B cell (primary cell): Measurements from ENCODE around the gene C9orf72. TPM values are rescaled to one million over a fixed set of nuclear protein-coding genes. Genes with fewer than 3 reads are reported as not detected.
"Not testable (repeated sequence)": the region's sequence is repeated elsewhere in the genome, so short reads cannot be mapped to it uniquely, and the experiment has no call there.

ENCODE experiments used
- ATAC-seq: fragments of 200-7000 bp; cut with Tn5 transposase; one replicate; pipeline ENCODE4 v1.10.0; 2021; ENCODE audit warnings: low read depth, mild to moderate bottlenecking, moderate number of reproducible peaks, moderate library complexity
- CTCF ChIA-PET: fragments of 350-600 bp; sonication (Branson Sonifier 250); formaldehyde crosslinking; loops from one replicate; lab custom pipeline; 2021; ENCODE audit warnings: antibody characterized with exemption, inconsistent platforms; lab: Charles Lee
- POLR2A ChIA-PET: fragments of 350-600 bp; sonication (Branson Sonifier 250); formaldehyde crosslinking; loops from one replicate; lab custom pipeline; 2021; ENCODE audit warnings: antibody characterized with exemption; lab: Charles Lee
- DNase-seq: peaks from one replicate; pipeline ENCODE4 v3.0.0; 2013
- H2AFZ ChIP-seq: 2 replicates; pipeline ENCODE4 v1.6.1; 2012; ENCODE audit warnings: mild to moderate bottlenecking, low read depth, low read length; ENCODE audit not compliant: insufficient read depth, poor library complexity, severe bottlenecking
- H3K27ac ChIP-seq, 2 donors: 1 replicate in 1 of 2; 2 replicates in 1 of 2; pipeline ENCODE4 v1.5.1; 2012 to 2013; ENCODE audit warnings: low read length in 2 of 2, mild to moderate bottlenecking in 2 of 2, moderate library complexity in 1 of 2
- H3K27me3 ChIP-seq, 4 experiments: fragments of 200-600 bp in 1 of 4; sonication (generic) in 1 of 4; replicated peaks in 1 of 4; 1 replicate in 2 of 4; 2 replicates in 2 of 4; pipeline versions ENCODE4 v1.6.1 to v1.7.0; 2013 to 2016; ENCODE audit warnings: low read length in 3 of 4, mild to moderate bottlenecking in 2 of 4, mixed read lengths in 1 of 4, moderate library complexity in 1 of 4; ENCODE audit not compliant: insufficient read depth in 4 of 4, control insufficient read depth in 3 of 4; ENCODE audit errors: control extremely low read depth in 1 of 4
- H3K36me3 ChIP-seq, 2 experiments: replicated peaks in 1 of 2; 1 replicate in 1 of 2; 2 replicates in 1 of 2; pipeline versions ENCODE4 v1.6.1 to v1.7.1; 2013; ENCODE audit warnings: low read length in 1 of 2; ENCODE audit not compliant: insufficient read depth in 2 of 2, control insufficient read depth in 1 of 2; ENCODE audit errors: control extremely low read depth in 1 of 2, extremely low read depth in 1 of 2
- H3K4me1 ChIP-seq, 2 donors: fragments of 200-600 bp in 1 of 2; sonication (generic) in 1 of 2; 1 replicate in 1 of 2; 2 replicates in 1 of 2; pipeline versions ENCODE4 v1.5.1 to v1.6.1; 2013 to 2017; ENCODE audit warnings: low read length in 2 of 2; ENCODE audit not compliant: control insufficient read depth in 2 of 2, insufficient read depth in 2 of 2
- H3K4me2 ChIP-seq: replicated peaks from 2 replicates; pipeline ENCODE3; 2012; ENCODE audit warnings: mild to moderate bottlenecking, low read depth, low read length; ENCODE audit not compliant: poor library complexity, severe bottlenecking
- H3K4me3 ChIP-seq, 5 experiments: fragments of 200-600 bp in 1 of 5; sonication (generic) in 1 of 5; 1 replicate in 3 of 5; 2 replicates in 2 of 5; pipeline versions ENCODE4 v1.5.1 to v1.7.0; 2011 to 2016; ENCODE audit warnings: low read length in 4 of 5, mild to moderate bottlenecking in 4 of 5, low read depth in 2 of 5, control low read depth in 1 of 5, moderate library complexity in 1 of 5; ENCODE audit not compliant: insufficient read depth in 1 of 5; ENCODE audit errors: control extremely low read depth in 1 of 5, extremely low read depth in 1 of 5
- H3K79me2 ChIP-seq: fragments of 200-600 bp; sonication (generic); one replicate; pipeline ENCODE4 v1.6.0; 2016; ENCODE audit warnings: low read length; ENCODE audit not compliant: control insufficient read depth, insufficient read depth
- H3K9ac ChIP-seq: fragments of 200-600 bp; sonication (generic); 2 replicates; pipeline ENCODE4 v1.6.1; 2017; ENCODE audit warnings: mild to moderate bottlenecking, low read length, moderate library complexity
- H3K9me3 ChIP-seq, 3 donors: one replicate each; pipeline versions ENCODE4 v1.6.1 to v1.7.1; 2013; ENCODE audit warnings: low read length in 2 of 3; ENCODE audit not compliant: control insufficient read depth in 2 of 3, insufficient read depth in 1 of 3; ENCODE audit errors: control extremely low read depth in 1 of 3
- H4K20me1 ChIP-seq: 2 replicates; pipeline ENCODE4 v1.6.0; 2012; ENCODE audit warnings: mild to moderate bottlenecking, low read length; ENCODE audit not compliant: insufficient read depth, control insufficient read depth, poor library complexity, severe bottlenecking
- H3K27ac Mint-ChIP-seq: one replicate; pipeline ENCODE4 v1.8.0; 2021; ENCODE audit warnings: mixed read lengths
- H3K27me3 Mint-ChIP-seq: one replicate; pipeline ENCODE4 v1.8.0; 2021; ENCODE audit warnings: mixed read lengths
- H3K4me1 Mint-ChIP-seq: one replicate; pipeline ENCODE4 v1.8.0; 2021; ENCODE audit warnings: mixed read lengths
- H3K4me3 Mint-ChIP-seq: one replicate; pipeline ENCODE4 v1.8.0; 2021; ENCODE audit warnings: mixed read lengths
- H3K9me3 Mint-ChIP-seq: one replicate; pipeline ENCODE4 v1.8.0; 2022; ENCODE audit warnings: mixed read lengths; ENCODE audit not compliant: insufficient read depth
- EZH2 ChIP-seq: IDR thresholded peaks from 2 replicates; pipeline ENCODE4 v1.6.1; 2012; ENCODE audit warnings: borderline replicate concordance, low read depth, mild to moderate bottlenecking, moderate library complexity, low read length; ENCODE audit not compliant: insufficient read depth, poor library complexity, severe bottlenecking
- WGBS: methylation state at CpG from one replicate; pipeline ENCODE4 v1.1.5; 2013; ENCODE audit warnings: missing lambda C conversion rate; ENCODE audit not compliant: insufficient coverage; 5-methylcytosine and 5-hydroxymethylcytosine counted together
- intact Hi-C: fragments of 100-400 bp; cut with micrococcal nuclease; formaldehyde crosslinking; loops from one replicate; pipeline ENCODE4 v1.10.0; 2022
- polyA plus RNA-seq: library from polyadenylated mRNA; depleted of rRNA; stranded (reverse); fragments of >200 nt; gene quantifications from 2 replicates; pipeline ENCODE4 v1.2.3, GENCODE V29; 2012
- total RNA-seq, 2 donors: library from RNA; stranded (reverse); fragments of 120-200 nt in 1 of 2; gene quantifications; 1 replicate in 1 of 2; 2 replicates in 1 of 2; pipeline versions ENCODE4 v1.2.3 to v1.2.4, GENCODE V29; 2013 to 2022
- TF ChIP-seq, protein P1 (sequence below): fragments of 200-600 bp; IDR thresholded peaks from one replicate; pipeline ENCODE4 v1.8.0; 2022; ENCODE audit warnings: antibody characterized with exemption, mild to moderate bottlenecking

Gene C9orf72
- total and polyA plus RNA-seq, 2 donors (not counting 1 experiment from before 2014, with no cell fraction given), result 18.3 to 27.6 TPM

DNA sequence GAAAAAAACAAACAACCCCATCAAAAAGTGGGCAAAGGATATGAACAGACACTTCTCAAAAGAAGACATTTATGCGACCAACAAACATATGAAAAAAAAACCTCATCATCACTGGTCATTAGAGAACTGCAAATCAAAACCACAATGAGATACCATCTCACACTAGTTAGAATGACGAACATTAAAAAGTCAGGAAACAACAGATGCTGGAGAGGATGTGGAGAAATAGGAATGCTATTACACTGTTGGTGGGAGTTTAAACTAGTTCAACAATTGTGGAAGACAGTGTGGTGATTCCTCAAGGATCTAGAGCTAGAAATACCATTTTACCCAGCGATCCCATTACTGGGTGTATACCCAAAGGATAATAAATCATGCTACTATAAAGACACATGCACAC lies 72.4 kb downstream of the C9orf72 start:
- POLR2A ChIA-PET, H3K4me3 Mint-ChIP-seq, CTCF ChIA-PET, H4K20me1 ChIP-seq, H3K27me3 Mint-ChIP-seq, H3K9me3 Mint-ChIP-seq, H3K9me3 ChIP-seq, H2AFZ ChIP-seq, H3K27me3 ChIP-seq, H3K4me2 ChIP-seq, H3K4me3 ChIP-seq, H3K9ac ChIP-seq, H3K36me3 ChIP-seq, H3K27ac ChIP-seq, ATAC-seq, DNase-seq: not testable (repeated sequence)
- Mint-ChIP-seq H3K4me1 (peaks cover 65% of the 10 kb centered on the region), H3K27ac (peak overlapping the region; percentile 8)
- intact Hi-C loops, result loop anchor here (2.0 to 5.0 kb wide), 2 partner anchors 16 to 354 kb away; no protein-coding TSS in a partner anchor
- H3K79me2 ChIP-seq, result peaks cover 40% of the 10 kb centered on the region
- no CpG with 5 or more reads among the region's 3 CpGs for WGBS
- H3K4me1 ChIP-seq, result peaks cover 16 to 22% of the 10 kb centered on the region in 2 donors

DNA sequence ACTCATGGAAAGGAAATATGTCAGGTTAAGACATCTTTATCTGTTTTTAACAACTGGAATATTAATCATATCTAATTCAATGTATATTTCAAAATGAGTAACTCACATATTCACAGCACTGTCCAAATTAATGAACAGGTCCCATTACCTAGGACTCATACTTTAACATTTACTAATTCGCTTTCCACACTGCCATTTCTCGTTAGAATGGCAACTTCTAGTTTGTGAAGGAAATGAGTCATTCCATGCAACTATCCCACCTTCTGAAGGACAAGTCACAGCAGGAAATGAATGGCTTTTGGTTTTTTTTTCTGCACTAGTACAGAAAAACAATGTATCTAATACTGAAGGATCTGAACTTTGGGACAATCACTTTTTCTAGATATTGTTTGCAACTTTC lies 73.8 kb downstream of the C9orf72 start:
- no peak overlapping the region for H3K9ac ChIP-seq
- H3K27me3 ChIP-seq, result no peaks in the 10 kb centered on the region
- no peak overlapping the region for H2AFZ ChIP-seq
- no peak overlapping the region for H3K4me3 Mint-ChIP-seq
- ChIA-PET CTCF (no interaction called here), POLR2A (no interaction called here)
- H3K9me3 Mint-ChIP-seq, result no peaks in the 10 kb centered on the region
- H3K27ac ChIP-seq, result no peak overlapping the region
- H4K20me1 ChIP-seq, result no peaks in the 10 kb centered on the region
- peaks cover 16 to 22% of the 10 kb centered on the region in 2 donors for H3K4me1 ChIP-seq
- H3K4me2 ChIP-seq, result peak overlapping the region; percentile 30
- H3K9me3 ChIP-seq, result peaks cover 0 to 3% (median 0%) of the 10 kb centered on the region in 3 donors
- no CpG with 5 or more reads among the region's 2 CpGs for WGBS
- intact Hi-C loops, result no loop called here
- no peaks in the 10 kb centered on the region for H3K36me3 ChIP-seq
- ATAC-seq (no peak), DNase-seq (no peak)
- TF ChIP-seq, protein P1, sequence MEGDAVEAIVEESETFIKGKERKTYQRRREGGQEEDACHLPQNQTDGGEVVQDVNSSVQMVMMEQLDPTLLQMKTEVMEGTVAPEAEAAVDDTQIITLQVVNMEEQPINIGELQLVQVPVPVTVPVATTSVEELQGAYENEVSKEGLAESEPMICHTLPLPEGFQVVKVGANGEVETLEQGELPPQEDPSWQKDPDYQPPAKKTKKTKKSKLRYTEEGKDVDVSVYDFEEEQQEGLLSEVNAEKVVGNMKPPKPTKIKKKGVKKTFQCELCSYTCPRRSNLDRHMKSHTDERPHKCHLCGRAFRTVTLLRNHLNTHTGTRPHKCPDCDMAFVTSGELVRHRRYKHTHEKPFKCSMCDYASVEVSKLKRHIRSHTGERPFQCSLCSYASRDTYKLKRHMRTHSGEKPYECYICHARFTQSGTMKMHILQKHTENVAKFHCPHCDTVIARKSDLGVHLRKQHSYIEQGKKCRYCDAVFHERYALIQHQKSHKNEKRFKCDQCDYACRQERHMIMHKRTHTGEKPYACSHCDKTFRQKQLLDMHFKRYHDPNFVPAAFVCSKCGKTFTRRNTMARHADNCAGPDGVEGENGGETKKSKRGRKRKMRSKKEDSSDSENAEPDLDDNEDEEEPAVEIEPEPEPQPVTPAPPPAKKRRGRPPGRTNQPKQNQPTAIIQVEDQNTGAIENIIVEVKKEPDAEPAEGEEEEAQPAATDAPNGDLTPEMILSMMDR, result no peak
- TF ChIP-seq EZH2, result no peak
- peaks cover 53% of the 10 kb centered on the region for H3K79me2 ChIP-seq
- H3K4me1 Mint-ChIP-seq, result peaks cover 70% of the 10 kb centered on the region
- H3K4me3 ChIP-seq, result no peak overlapping the region
- H3K27me3 Mint-ChIP-seq, result no peaks in the 10 kb centered on the region
- H3K27ac Mint-ChIP-seq, result no peak overlapping the region
